SK-N-SH (cell line): Measurements from ENCODE around the gene C3AR1.

Source experiments
- CTCF ChIP-seq: fragments of 200-600 bp; sonication (generic); IDR thresholded peaks from 2 replicates; pipeline ENCODE4 v1.6.1; 2017; ENCODE audit warnings: antibody characterized with exemption, mild to moderate bottlenecking, moderate library complexity
- FOSL2 ChIP-seq: IDR thresholded peaks from 2 replicates; pipeline ENCODE4 v1.4.0; 2012; ENCODE audit warnings: low read depth, mild to moderate bottlenecking, moderate library complexity, borderline replicate concordance
- MEF2A ChIP-seq: IDR thresholded peaks from 2 replicates; pipeline ENCODE4 v1.4.0; 2012; ENCODE audit warnings: low read depth, borderline replicate concordance
- POLR2AphosphoS5 ChIP-seq: IDR thresholded peaks from 2 replicates; pipeline ENCODE4 v1.6.1; 2012; ENCODE audit warnings: low read depth, low read length
- RCOR1 ChIP-seq: fragments of 150-350 bp; IDR thresholded peaks from 2 replicates; pipeline ENCODE4 v1.6.1; 2017; ENCODE audit warnings: antibody characterized with exemption, low read length
- YY1 ChIP-seq: IDR thresholded peaks from 2 replicates; pipeline ENCODE4 v1.4.0; 2012; ENCODE audit warnings: low read depth, mild to moderate bottlenecking
- ZBTB33 ChIP-seq: IDR thresholded peaks from 2 replicates; pipeline ENCODE4 v1.4.0; 2012; ENCODE audit warnings: low read depth, borderline replicate concordance

GRCh38 chr12:8014836-8015235 lies 51.3 kb downstream of the C3AR1 start:
- no peak for TF ChIP-seq CTCF
- no peak for TF ChIP-seq ZBTB33
- no peak for TF ChIP-seq FOSL2
- no peak for TF ChIP-seq RCOR1
- TF ChIP-seq YY1, result no peak
- no peak for TF ChIP-seq POLR2AphosphoS5
- no peak for TF ChIP-seq MEF2A
